ENCODE data around the gene JAK3.

The JAK3 gene

DNA sequence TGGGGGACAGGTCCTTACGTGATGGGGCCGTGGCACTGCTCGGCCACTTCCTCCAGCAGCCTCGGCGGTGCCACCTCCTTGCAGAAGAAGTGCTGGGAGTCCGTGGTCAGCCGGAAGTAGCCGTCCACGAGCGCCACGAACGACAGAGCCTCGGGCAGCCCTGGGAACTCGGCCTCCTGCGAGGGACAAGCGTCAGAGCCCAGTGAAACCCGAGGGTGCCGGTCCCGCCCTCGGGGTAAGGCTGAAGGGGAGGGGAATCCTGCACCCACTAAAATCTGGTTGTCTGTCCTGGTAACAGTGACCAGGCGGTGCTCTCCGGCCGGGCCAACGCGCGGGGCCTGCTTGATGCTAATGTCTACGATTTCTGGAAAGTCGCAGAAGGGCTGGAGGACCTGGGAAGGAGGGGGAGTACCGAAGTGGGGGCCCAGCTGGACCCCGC, 6.4 kb downstream of the JAK3 start:
- Histone ChIP-seq H2AFZ (ENCODE audit: low read length) (no peak overlapping the region), H3K4me2 (ENCODE audit: low read length) (no peak overlapping the region), H3K4me1 (ENCODE audit: insufficient read depth, low read length, severe bottlenecking) (no peaks in the 10 kb centered on the region), H3F3A (ENCODE audit: insufficient read depth, low read length) (no peaks in the 10 kb centered on the region), H3K36me3 (ENCODE audit: insufficient read depth, low read length) (no peaks in the 10 kb centered on the region), H3K27ac (ENCODE audit: low read depth, low read length, poor library complexity, severe bottlenecking) (no peak overlapping the region), H3K27me3 (ENCODE audit: insufficient read depth, low read length) (no peaks in the 10 kb centered on the region), H3K4me3 (ENCODE audit: low read depth, low read length, poor library complexity, severe bottlenecking) (no peak overlapping the region), H3K9me2 (ENCODE audit: low read depth, low read length) (no peaks in the 10 kb centered on the region), H3K9ac (ENCODE audit: low read length) (no peak overlapping the region), H3K9me3 (ENCODE audit: low read length) (no peaks in the 10 kb centered on the region), H4K20me1 (ENCODE audit: insufficient read depth, low read length) (no peaks in the 10 kb centered on the region), H3K79me2 (ENCODE audit: insufficient read depth, low read length) (no peaks in the 10 kb centered on the region)
- TF ChIP-seq, protein P1, sequence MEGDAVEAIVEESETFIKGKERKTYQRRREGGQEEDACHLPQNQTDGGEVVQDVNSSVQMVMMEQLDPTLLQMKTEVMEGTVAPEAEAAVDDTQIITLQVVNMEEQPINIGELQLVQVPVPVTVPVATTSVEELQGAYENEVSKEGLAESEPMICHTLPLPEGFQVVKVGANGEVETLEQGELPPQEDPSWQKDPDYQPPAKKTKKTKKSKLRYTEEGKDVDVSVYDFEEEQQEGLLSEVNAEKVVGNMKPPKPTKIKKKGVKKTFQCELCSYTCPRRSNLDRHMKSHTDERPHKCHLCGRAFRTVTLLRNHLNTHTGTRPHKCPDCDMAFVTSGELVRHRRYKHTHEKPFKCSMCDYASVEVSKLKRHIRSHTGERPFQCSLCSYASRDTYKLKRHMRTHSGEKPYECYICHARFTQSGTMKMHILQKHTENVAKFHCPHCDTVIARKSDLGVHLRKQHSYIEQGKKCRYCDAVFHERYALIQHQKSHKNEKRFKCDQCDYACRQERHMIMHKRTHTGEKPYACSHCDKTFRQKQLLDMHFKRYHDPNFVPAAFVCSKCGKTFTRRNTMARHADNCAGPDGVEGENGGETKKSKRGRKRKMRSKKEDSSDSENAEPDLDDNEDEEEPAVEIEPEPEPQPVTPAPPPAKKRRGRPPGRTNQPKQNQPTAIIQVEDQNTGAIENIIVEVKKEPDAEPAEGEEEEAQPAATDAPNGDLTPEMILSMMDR (IDR thresholded peaks at IDR 0.05; ENCODE audit: low read length), result no peak
- TF ChIP-seq EZH2 (IDR thresholded peaks at IDR 0.05; ENCODE audit: borderline replicate concordance, low read length), result no peak

DNA sequence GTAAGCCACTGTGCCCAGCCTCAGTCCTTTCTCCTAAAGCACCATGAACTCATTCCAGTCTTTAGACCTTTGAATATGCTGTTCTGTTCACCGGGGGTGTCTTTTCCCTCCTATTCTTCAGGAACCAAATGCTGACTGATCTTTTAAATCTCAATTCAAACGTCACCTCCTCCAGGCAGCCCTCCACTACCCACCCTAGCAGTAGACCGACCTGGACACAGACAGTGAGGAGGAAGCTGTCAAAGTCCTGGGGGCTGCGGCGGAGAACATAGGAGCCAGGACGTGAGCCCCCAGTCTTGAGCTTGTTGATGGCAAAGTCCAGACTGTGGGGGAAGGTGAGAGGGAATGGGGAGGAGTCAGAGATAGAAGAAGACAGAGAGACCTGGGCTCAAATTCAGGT, 7.8 kb downstream of the JAK3 start:
- TF ChIP-seq, protein P1 (IDR thresholded peaks at IDR 0.05; ENCODE audit: low read length), result no peak
- no peak for TF ChIP-seq EZH2 (IDR thresholded peaks at IDR 0.05; ENCODE audit: borderline replicate concordance, low read length)
- Histone ChIP-seq H3K4me2 (ENCODE audit: low read length) (no peak overlapping the region), H3K4me3 (ENCODE audit: low read depth, low read length, poor library complexity, severe bottlenecking) (no peak overlapping the region), H3K9ac (ENCODE audit: low read length) (no peak overlapping the region), H3K9me3 (ENCODE audit: low read length) (no peaks in the 10 kb centered on the region), H2AFZ (ENCODE audit: low read length) (no peak overlapping the region), H3K27ac (ENCODE audit: low read depth, low read length, poor library complexity, severe bottlenecking) (no peak overlapping the region), H3K36me3 (ENCODE audit: insufficient read depth, low read length) (no peaks in the 10 kb centered on the region), H3K4me1 (ENCODE audit: insufficient read depth, low read length, severe bottlenecking) (no peaks in the 10 kb centered on the region), H3K9me2 (ENCODE audit: low read depth, low read length) (no peaks in the 10 kb centered on the region), H4K20me1 (ENCODE audit: insufficient read depth, low read length) (no peaks in the 10 kb centered on the region), H3K79me2 (ENCODE audit: insufficient read depth, low read length) (no peaks in the 10 kb centered on the region), H3F3A (ENCODE audit: insufficient read depth, low read length) (no peaks in the 10 kb centered on the region), H3K27me3 (ENCODE audit: insufficient read depth, low read length) (no peaks in the 10 kb centered on the region)

DNA sequence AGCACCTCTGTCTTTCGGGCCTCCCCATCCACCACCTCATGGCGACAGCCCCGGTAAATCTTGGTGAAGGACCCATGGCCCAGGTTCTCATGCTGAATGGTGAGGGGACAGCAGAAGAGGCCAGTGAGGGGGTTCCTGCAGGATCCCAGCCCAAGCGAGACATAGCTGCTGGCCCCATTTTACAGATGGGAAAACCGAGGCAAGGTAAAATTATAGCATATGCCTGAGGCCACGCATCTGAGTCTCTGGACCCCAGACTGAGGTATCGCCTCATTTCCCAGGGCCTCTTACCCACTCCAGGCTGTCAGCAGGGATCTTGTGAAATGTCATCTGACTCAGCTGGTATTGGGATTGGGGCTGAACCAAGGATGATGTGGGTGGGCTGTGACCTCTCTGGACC, 9.8 kb downstream of the JAK3 start:
- TF ChIP-seq, protein P1 (IDR thresholded peaks at IDR 0.05; ENCODE audit: low read length), result no peak
- no peak for TF ChIP-seq EZH2 (IDR thresholded peaks at IDR 0.05; ENCODE audit: borderline replicate concordance, low read length)
- Histone ChIP-seq H3K36me3 (ENCODE audit: insufficient read depth, low read length) (no peaks in the 10 kb centered on the region), H2AFZ (ENCODE audit: low read length) (no peak overlapping the region)

More for the DNA sequence above, 9.8 kb downstream of the JAK3 start:
- no peaks in the 10 kb centered on the region for H3K9me3 ChIP-seq (ENCODE audit: low read length)
- H3K9ac ChIP-seq (ENCODE audit: low read length), result no peak overlapping the region
- no peak overlapping the region for H3K4me3 ChIP-seq (ENCODE audit: low read depth, low read length, poor library complexity, severe bottlenecking)
- no peak overlapping the region for H3K27ac ChIP-seq (ENCODE audit: low read depth, low read length, poor library complexity, severe bottlenecking)
- no peaks in the 10 kb centered on the region for H4K20me1 ChIP-seq (ENCODE audit: insufficient read depth, low read length)
- no peak overlapping the region for H3K4me2 ChIP-seq (ENCODE audit: low read length)
- no peaks in the 10 kb centered on the region for H3K27me3 ChIP-seq (ENCODE audit: insufficient read depth, low read length)
- no peaks in the 10 kb centered on the region for H3K4me1 ChIP-seq (ENCODE audit: insufficient read depth, low read length, severe bottlenecking)
- no peaks in the 10 kb centered on the region for H3K9me2 ChIP-seq (ENCODE audit: low read depth, low read length)
- H3F3A ChIP-seq (ENCODE audit: insufficient read depth, low read length), result no peaks in the 10 kb centered on the region
- no peaks in the 10 kb centered on the region for H3K79me2 ChIP-seq (ENCODE audit: insufficient read depth, low read length)
